ENCODE measurements around the gene ST3GAL3.
A peak's percentile ranks its signal among the peaks of the same experiment; 100 is the strongest.

ST3GAL3 gene

GRCh38 chr1:43965316-43965715 lies 258.0 kb downstream of the ST3GAL3 start:
- no peak for DNase-seq (ENCODE audit: low read depth)

GRCh38 chr1:43968348-43968948 lies 261.1 kb downstream of the ST3GAL3 start:
- no peak for DNase-seq (ENCODE audit: low read depth)

GRCh38 chr1:43969416-43969745 lies 262.0 kb downstream of the ST3GAL3 start:
- no peak for DNase-seq (ENCODE audit: low read depth)

GRCh38 chr1:43969746-43970466 lies 262.6 kb downstream of the ST3GAL3 start, which contains the start of gene DPH2:
TSS of gene DPH2 (plus strand) at chr1:43970010. CDS start at chr1:43970176, 166 bp downstream.
- DNase-seq (ENCODE audit: low read depth) = peak; percentile 94

- no peak for DNase-seq (ENCODE audit: low read depth)
Observed at GRCh38 chr1:43970502-43970901, 263.2 kb downstream of the ST3GAL3 start.

- no peak for DNase-seq (ENCODE audit: low read depth)
Observed at GRCh38 chr1:43970911-43971310, 263.6 kb downstream of the ST3GAL3 start.

GRCh38 chr1:43971336-43971980 lies 264.1 kb downstream of the ST3GAL3 start:
- DNase-seq (ENCODE audit: low read depth) = no peak

GRCh38 chr1:43973981-43974442 lies 266.7 kb downstream of the ST3GAL3 start:
- DNase-seq (ENCODE audit: low read depth) = no peak

GRCh38 chr1:43974443-43975248 lies 267.3 kb downstream of the ST3GAL3 start, which contains the start of gene ATP6V0B:
TSS of gene ATP6V0B (plus strand) at chr1:43974960. CDS start at chr1:43975041, 81 bp downstream.
- DNase-seq (ENCODE audit: low read depth) = peak; percentile 94

- peak; percentile 4 for DNase-seq (ENCODE audit: low read depth)
Observed at GRCh38 chr1:43975249-43975961, 268.1 kb downstream of the ST3GAL3 start.

- no peak for DNase-seq (ENCODE audit: low read depth)
Observed at GRCh38 chr1:43976045-43976444, 268.7 kb downstream of the ST3GAL3 start.

- no peak for DNase-seq (ENCODE audit: low read depth)
Observed at GRCh38 chr1:43976890-43977289, 269.6 kb downstream of the ST3GAL3 start.

- no peak for DNase-seq (ENCODE audit: low read depth)
Observed at GRCh38 chr1:43977376-43978263, 270.3 kb downstream of the ST3GAL3 start.

- no peak for DNase-seq (ENCODE audit: low read depth)
Observed at GRCh38 chr1:43978264-43978550, 270.9 kb downstream of the ST3GAL3 start.

- DNase-seq (ENCODE audit: low read depth) = peak; percentile 19
Observed at GRCh38 chr1:43978551-43979260, 271.4 kb downstream of the ST3GAL3 start, which contains the start of gene B4GALT2. TSS of gene B4GALT2 (plus strand) at chr1:43979210. CDS start at chr1:43981161, 1,951 bp downstream.

GRCh38 chr1:43979261-43979527 lies 271.9 kb downstream of the ST3GAL3 start:
- DNase-seq (ENCODE audit: low read depth) = no peak

GRCh38 chr1:43979528-43980254 lies 272.4 kb downstream of the ST3GAL3 start:
- DNase-seq (ENCODE audit: low read depth) = peak; percentile 32

GRCh38 chr1:43980255-43981134 lies 273.2 kb downstream of the ST3GAL3 start:
- DNase-seq (ENCODE audit: low read depth) = no peak

Data from activated T-cell treated with anti-CD3 and anti-CD28 coated beads for 24 hours (primary cell).